HG02759 (cell line): Measurements from ENCODE around the gene DAGLA.

ENCODE experiments used
- ATAC-seq: cut with Tn5 transposase; IDR thresholded peaks from one replicate; pipeline ENCODE4 v1.9.1; 2021; ENCODE audit warnings: mild to moderate bottlenecking, moderate library complexity; ENCODE audit not compliant: unreplicated experiment

Gene DAGLA

GRCh38 chr11:61757213-61757862 is 77.1 kb downstream of the DAGLA start:
- ATAC-seq = no peak

GRCh38 chr11:61760946-61761345 is 80.8 kb downstream of the DAGLA start:
- ATAC-seq = no peak

GRCh38 chr11:61761440-61762222 is 81.4 kb downstream of the DAGLA start:
- no peak for ATAC-seq

GRCh38 chr11:61762223-61762615 is 82.0 kb downstream of the DAGLA start:
- no peak for ATAC-seq

- ATAC-seq = no peak
Observed at GRCh38 chr11:61762798-61763197, 82.6 kb downstream of the DAGLA start.

GRCh38 chr11:61763930-61764605 is 83.9 kb downstream of the DAGLA start:
- no peak for ATAC-seq

GRCh38 chr11:61764606-61765260 is 84.5 kb downstream of the DAGLA start:
- no peak for ATAC-seq

GRCh38 chr11:61765550-61766253 is 85.5 kb downstream of the DAGLA start:
- ATAC-seq = no peak

GRCh38 chr11:61766353-61766841 is 86.2 kb downstream of the DAGLA start:
- no peak for ATAC-seq

GRCh38 chr11:61768376-61769076 is 88.3 kb downstream of the DAGLA start:
- no peak for ATAC-seq

GRCh38 chr11:61769169-61769920 is 89.2 kb downstream of the DAGLA start:
- no peak for ATAC-seq

GRCh38 chr11:61769946-61770683 is 89.9 kb downstream of the DAGLA start:
- no peak for ATAC-seq

GRCh38 chr11:61771195-61771894 is 91.2 kb downstream of the DAGLA start:
- ATAC-seq = no peak

- ATAC-seq = no peak
Observed at GRCh38 chr11:61771985-61772455, 91.8 kb downstream of the DAGLA start.

GRCh38 chr11:61773356-61773755 is 93.2 kb downstream of the DAGLA start:
- no peak for ATAC-seq

GRCh38 chr11:61773809-61774208 is 93.6 kb downstream of the DAGLA start:
- ATAC-seq = no peak

GRCh38 chr11:61774411-61774810 is 94.2 kb downstream of the DAGLA start:
- ATAC-seq = no peak

- ATAC-seq = no peak
Observed at GRCh38 chr11:61775106-61775505, 94.9 kb downstream of the DAGLA start.
